CD4-positive, alpha-beta T cell treated with Interleukin-1 beta for 1 hour (primary cell): ENCODE data around the gene RBSN.

Experiments used
- DNase-seq, 2 donors: peaks; one replicate each; pipeline ENCODE4 v3.0.0-alpha.2; 2020 to 2022

The RBSN gene

DNA sequence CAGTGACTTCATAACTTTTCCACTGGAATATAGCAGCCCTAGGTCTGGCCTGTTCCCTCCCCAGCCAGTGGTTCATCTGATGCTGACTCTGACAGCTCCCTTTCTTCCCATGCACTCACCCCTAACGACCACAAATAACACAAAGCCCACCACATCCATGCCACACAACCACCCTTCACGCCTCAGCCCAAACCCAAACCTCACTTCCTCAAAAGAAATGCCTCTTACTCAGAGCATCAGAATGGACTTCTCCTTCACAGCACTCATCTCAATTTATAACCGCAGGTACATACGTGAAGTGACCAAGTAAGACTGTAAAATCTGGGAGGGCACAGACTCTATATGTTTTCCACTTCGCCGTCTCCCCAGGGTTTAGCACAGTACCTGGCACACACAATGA lies 1.1 kb downstream of the RBSN start:
- DNase-seq: peak; percentile 49 to 50

DNA sequence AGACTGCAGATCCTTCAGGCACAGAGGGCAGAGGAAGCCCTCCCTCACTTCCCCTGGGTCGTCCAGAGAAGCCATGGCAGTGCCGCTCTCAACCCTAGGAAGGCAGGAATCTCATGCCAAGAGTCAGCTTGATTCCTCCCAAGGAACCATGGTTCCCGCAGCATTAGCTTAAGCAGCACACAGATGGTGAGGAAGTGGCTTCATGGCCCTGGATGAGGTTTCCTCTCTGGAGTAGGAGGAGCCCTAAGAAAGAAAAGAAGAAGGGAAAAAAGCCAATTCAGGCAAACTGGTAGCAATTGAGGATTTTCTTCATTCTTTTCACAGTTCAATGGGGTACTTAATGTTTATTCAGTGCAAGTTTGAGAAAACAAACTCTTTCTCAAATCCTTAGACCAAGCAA lies 2.9 kb downstream of the RBSN start:
- no peak for DNase-seq

DNA sequence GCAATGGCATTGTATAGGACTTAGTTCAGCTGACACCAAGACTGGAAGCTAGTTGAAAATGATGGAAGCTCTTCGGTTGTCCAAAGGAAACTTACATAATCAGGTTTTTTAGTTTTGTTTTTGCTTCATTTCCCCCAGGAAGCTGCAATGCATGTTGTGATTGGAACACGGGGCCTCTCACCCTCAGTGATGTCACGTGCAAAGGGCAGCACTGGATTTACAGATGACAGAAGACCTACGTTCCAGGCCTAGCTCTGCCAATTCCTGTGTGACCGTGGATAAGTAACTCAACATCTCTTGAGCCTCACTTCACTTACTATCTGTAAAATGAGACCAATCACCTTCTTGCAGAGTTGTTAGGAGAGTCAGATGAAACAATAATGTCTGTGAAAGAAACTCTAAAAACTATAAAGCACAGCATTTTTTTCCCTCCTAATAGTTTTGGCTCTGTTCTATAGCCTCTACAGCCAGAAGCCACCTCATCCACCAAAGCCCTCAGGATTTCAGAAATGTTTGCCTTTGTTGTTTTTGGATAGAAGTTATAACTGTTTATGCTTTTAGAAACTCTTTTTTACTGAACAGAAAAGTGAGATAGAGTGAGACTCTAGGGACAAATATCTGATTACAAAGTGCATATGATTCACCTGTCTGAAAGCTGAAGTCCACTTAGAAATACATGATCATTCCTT lies 4.6 kb downstream of the RBSN start:
- no peak for DNase-seq

DNA sequence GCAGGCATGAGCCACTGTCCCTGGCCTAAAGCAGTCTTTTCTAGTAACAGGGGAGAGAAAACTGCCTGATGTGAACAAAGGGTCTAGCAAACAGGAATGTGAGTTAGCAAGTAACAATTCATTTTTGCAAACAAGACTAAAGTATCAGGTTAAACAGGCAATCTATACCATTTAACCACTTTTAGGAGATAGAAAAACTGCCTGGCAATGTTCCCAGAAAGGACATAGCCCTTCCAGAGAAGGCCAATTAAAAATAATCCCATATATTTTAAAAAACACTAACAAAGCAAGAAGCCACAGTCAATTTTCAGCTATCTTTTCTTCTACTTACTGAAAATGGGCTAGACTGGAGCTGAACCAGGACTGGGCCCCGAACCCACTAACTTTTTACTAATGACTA lies 6.3 kb downstream of the RBSN start:
- no peak for DNase-seq

DNA sequence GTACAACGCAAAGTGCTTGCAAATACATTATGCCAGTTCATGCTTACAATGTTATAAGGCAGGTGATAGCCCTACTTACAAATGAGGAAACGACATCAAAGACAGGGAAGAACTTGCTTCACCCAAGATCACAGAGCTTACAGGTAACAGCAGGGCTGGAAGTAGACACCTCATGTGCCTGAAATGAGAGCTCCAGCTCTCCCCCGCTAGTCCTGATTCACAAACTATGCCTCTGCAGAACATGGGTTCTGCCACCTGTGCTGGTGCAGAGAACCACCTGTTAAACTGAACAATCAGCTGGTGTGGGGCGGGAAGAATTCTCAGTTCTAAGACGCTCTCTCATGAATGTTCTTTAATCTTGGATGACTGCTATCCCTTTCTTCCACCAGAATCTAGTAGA lies 7.4 kb downstream of the RBSN start:
- no peak for DNase-seq

DNA sequence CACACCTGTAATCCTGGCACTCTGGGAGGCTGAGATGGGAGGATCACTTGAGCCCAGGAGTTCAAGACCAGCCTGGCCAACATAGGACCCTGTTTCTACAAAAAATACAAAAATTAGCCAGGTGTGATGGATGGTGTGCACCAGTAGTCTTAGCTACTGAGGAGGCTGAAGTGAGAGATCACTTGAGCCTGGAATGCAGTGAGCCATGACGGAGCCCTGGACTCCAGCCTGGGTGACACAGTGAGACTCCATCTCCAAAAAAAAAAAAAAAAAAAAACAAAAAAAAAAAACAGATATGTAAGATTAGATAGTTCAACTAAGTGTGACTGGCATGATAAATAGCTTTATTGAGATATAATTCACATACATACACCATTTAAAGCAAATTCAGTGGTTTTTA lies 9.7 kb downstream of the RBSN start:
- DNase-seq: no peak

DNA sequence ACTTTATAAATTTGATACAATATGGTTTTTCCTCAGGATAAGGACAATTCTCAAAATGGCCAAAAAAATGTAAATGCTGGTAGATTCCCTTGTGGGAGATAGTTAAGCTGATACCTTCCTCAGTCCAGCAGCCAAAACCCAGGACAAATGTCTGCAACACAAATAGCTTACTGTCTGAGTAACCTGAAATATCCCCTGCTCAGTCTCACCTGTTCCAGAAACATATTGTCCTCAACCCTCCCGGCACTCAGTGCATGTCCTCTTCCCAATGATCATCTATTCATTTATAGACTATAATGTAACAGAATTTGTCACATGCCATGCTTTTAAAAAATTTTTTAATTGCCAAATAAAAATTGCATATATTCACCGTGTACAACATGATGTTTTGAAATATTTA lies 12.2 kb downstream of the RBSN start:
- DNase-seq: no peak

DNA sequence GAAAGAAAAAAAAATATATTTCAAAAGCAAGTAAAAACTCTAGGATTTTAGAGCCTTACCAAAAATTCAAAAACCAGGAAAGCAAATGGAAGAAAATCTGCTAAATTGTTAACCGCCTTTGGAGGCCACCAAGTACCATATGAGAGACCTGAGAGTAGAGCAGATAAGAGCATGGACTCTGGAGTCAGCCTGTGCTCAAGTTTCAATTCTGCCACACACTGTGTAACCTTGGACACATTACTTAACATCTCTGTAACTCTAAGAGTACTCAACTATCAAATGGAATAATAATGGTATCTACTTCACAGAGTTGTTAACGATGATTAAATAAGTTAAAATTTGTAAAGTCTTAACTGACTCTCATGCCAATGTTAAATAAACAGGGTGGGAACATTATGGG lies 12.7 kb downstream of the RBSN start:
- no peak for DNase-seq

DNA sequence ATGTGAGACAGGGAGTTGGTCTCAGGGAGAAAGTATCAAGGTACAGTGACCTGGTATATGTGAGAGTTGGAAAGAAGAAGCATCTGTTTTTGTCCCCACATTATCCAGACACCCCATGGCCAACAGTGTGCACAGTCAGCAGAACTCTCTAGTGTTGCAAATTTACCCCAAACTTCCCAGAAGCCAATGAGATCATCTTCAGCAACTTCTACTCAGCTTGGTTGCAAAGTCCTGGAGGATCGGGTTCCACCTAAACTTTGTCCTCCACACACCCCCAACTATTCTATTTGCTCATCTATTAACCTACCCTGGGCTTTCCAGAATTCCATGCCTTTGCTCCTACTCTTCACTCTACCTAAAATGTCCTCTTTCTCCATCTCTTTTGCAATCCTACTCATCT lies 15.7 kb downstream of the RBSN start:
- no peak for DNase-seq

DNA sequence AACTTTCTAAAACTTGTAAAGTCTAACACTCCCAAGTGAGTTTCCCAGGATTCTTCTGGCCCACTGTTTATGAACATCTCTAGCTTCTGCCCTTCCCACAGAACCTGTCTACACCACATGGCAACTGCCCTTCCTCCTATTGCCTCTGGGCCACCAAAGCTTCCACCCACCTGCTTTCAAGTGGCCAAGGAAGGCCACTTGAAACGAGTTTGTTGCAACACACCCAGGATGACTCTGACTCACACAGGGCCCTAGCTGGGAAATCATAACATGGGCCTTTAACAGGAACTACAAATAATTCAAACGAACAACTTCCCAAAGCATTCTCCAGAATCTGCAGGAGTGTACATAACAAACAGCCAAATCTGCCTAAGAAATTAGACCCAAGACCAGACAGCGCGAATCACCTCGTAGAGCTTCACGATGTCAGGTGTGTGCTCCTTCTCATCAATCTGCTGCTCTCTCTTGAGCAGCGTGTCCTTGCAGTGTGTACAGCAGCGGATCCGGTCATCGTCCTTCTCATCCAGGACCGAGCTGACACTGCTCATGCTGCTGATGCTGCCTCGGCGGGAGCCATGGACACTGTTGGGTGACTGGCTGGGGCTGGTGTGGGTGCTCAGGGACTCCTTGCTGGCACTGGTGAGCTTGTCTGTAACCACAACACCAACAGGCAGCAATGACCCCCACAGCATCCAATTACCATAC lies 16.8 kb downstream of the RBSN start:
- no peak for DNase-seq

DNA sequence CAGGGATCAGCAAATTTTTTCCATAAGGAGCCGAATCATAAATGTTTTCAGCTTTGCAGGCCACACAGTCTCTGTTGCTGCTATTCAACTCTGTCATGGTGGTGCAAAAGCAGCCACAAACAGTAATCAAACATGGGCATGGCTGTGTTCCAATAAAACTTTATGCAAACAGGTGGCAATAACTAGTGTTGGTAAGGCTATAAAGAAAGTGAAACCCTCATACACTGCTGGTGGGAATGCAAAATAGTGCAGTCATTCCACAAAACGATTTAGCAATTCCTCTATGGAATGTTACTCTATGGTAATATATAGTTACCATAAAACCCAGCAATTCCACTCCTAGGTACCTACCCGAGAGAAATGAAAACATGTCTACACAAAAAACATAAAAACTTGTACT lies 19.9 kb downstream of the RBSN start:
- no peak for DNase-seq

DNA sequence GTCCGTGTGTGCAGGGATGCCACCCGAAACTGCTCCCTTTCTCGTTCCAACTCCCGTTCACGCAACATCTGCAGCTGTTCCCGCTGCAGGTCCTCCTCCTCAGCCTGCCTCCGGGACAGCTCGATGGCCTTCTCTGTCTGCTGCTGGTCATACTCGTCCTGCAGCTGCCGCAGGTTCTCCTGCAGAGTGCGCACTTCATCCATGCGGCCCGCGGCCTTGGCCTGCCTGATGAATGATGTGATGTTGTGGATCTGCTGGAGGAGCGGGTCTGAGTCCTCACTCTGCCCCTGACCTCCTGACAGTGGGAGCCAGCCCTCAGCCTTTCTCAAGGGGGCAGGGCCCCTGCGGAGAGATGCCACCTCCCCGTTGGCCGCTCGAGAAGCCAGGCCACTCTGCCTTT lies 24.4 kb downstream of the RBSN start:
- no peak for DNase-seq

DNA sequence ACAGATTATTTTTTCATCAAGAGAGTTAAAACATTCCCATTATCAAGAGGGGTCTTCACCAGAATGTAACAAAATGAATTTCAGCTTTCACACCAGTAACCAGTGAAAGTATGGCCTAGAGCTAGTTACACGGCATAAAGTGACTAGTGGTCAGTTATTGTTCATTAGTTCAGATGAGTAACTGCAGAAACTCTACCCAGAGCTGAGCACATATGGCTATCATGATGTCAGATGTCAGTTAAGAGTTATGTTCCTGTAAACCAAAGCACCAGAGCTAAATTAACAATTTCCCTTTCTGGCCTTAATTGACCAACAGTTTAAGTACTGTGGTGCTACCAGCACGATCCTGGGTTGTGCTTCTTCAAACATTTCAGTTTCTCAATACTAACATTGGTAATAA lies 27.2 kb downstream of the RBSN start:
- DNase-seq: no peak

DNA sequence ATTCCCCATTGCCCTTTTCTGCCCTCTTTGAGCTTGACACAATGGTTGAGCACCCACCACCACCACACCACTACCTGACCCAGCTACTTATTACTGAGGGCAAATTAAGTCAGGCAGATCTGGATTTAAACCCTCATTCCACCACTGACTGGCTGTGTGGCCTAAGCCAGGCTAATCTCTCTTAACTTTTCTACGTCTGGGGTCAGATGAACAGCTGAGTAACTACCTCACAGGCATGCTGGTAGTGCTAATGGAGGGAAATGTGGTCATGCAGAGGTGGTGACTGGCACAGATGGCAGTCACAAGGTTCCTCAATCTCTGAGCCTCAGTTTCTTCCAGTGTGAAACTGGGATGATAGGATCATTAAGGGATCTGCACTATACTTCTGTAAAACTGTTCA lies 29.5 kb downstream of the RBSN start:
- DNase-seq: no peak

DNA sequence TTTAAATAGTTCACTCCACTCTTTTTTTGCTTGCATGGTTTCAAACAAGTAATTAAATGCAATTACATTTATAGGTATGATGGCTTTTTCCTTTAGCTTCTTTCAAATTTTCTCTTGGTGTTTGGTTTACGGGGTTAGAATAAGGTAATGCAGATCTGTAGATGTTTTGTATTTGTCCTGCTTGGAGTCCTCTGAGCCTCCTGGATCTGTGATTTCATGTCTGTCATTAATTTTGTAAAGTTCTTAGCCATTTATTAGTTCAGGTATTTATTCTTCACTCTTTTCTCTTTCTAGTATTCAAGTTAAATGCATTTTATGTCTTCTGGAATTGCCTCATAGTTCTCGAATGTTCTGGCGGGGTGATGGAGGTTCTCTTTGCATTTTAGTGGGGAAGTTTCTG lies 32.5 kb downstream of the RBSN start:
- DNase-seq: no peak

DNA sequence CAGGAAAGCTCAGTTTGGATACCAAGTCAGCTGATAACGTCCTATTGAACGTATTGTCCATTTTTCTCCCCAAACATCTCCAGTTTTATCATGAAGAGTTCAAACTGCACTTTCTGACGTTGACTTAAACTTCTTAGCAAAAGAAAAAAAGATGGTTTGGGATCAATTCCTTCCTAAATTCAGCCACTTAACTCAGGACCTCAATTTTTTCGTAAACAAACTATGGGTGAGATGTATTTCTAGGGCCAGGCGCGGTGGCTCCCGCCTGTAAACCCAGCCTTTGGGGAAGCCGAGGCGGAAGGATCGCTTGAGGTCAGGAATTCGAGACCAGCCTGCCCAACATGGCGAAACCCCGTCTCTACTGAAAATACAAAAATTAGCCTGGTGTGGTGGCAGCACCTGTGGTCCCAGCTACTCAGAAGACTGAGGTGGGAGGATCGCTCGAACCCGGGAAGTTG lies 33.4 kb downstream of the RBSN start:
- DNase-seq: no peak

DNA sequence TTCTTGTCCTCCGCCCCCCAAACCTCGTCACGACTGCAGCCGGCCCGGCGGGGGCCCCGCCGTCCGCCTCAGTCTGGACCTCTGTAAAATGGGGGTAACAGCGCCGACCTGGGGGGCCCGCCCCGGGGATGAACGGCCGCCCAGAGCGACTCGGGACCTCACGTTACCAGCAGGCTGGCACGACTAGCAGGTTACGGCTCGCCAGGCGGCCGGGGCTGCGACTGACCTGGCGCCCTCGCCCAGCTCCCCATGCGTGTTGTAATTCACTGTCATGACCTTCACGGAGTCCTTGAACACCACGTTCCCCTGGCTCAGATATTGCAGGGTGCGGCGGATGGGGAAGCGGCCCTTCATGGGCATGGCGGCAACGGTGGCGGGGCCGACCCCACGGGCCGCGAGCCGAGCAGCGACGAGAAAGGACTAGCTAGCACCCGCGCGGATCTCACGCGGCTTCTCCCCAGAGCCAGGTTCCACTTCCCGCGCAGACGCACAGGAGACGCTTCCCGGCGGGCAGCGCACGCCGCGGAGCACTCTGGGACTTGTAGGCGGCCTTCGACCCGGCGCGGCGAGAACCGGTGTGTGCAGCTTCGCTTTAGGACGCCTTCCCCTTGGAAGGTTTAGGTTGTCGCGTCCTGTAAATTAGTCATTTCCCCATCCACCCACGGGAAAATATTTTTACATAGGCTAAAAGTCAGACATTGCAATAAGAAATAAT lies 34.0 kb downstream of the RBSN start, which contains the start of gene MRPS25:
Gene MRPS25 (minus strand): TSS at position 481 of the 715 bp plus-strand sequence. CDS start 121 bp downstream, at position 360.
- DNase-seq: peak; percentile 89 to 90

DNA sequence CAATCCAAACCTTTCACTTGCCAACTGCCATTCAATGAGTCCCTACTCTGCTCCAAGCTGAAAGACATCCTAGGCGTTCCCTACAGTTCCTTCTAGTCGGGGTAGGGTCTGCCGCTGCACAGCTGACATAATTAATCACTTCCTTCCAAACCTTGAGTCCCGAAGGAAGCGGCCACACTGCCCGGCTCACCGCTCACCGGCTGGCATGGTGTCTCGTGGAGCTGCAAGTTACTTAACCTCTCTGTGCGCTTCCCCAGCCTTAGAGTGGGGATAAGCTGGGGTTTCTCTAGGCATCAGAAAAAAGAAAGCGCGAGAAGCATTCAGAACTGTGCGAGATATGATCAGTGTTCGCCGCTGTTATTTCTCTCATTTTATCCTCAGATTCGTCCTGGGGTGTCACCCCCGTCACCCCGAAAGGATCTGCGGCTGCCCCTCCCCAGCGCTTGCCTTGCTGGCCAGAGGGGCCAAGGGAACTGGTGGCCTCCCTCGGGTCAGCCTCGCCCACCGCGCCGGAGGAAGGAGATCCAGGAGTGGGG lies 34.6 kb downstream of the RBSN start:
- DNase-seq: no peak

DNA sequence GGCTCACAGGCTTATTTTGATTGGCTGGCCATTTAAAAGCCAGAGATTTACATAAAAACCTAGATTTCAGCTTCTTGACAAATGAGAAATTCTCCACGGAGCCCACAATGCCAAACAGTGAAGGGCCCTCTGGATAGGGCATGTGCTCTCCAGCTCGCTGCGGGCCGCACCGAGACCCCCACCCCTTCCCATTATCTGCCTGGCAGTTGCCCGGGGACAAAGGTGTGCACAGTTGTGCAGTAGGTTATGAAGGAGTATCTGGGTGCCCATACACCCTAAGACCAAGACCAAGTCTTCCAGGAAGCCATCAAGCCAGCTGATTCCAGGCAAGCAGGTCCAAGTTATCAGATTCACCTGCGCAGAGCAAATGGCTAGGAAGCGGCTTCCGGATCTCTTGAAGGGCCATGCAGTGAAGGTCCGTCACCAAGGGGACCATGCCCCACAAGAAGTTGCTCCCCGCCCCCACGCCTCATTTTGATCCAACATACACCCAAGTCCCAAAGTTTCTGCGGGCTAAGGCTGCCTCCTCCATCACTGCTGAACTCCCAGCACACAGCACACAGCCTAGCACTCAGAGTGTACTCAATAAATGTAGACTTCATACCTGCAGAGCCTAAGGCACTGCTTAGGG lies 35.2 kb downstream of the RBSN start:
- DNase-seq: no peak

DNA sequence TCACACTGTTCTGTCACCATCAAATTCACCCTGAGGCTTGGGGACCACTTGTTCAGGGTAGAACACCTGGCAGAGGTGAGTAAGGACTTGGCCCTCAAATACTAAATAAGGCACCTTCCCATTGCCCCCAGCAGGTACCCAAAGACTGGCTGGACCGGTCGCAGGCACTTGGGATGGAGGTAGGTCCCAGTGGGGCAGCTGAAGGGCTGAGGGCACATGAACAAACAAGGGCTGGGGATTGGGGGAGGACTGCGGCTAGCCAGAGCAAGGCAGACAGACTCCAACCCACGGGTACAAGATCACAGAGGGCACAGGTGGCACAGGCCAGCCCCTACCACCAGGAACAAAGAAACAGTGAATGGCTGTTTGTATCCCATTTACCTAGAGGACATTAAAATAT lies 35.7 kb downstream of the RBSN start:
- no peak for DNase-seq

DNA sequence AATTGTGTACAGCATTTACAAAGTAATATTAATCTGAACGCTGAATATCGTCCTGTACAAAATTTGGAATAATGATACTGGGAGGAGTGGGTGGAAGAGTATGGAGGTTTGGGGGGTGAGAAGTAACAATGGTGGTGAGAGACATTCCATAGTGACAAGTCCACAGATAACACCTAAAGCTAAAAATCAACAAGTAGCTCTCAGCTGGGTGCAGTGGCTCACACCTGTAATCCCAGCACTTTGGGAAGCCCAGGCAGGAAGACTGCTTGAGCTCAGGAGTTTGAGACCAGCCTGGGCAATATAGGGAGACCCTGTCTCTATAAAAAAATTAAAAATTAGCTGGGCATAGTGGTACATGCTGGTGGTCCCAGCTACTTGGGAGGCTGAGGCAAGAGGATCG lies 38.9 kb downstream of the RBSN start:
- DNase-seq: no peak

DNA sequence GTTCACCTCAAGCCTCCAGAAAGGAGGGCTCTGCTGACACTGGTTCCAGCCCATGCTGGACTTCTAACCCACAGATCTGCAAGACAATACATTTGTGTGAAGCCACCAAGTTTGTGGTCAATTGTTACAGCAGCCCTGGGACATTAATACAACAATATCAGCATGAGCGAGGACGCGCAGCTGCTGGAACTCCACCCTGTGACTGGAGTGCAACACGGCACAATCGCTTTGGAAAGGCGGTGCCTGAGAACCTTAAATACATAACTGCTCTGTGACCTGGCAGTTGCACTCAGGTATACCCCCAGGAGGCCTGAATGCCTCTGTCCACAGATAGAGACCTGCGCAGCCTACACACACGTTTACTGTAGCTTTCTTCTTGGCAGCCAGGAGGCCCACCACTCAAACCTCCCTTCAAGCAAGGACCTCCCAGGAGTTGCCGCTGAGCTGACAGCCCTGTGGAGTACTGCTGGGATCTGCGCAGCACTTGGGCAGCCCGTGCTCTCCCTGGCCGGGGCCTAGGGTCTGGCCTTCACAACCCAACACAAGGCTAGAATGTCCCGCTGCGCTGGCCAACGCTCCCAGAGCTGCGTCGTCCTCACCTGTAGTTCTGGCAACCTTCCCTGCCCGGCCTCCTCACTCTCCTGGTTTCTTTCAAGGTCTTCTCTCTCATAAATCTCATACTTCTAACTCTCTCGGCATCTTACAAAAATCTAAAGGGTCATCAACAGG lies 42.1 kb downstream of the RBSN start:
- no peak for DNase-seq
